DND-41 (cell line): ENCODE measurements around the gene PEX5L.

Source experiments
- EZH2 ChIP-seq: IDR thresholded peaks from 3 replicates; pipeline ENCODE4 v1.6.1; 2012; ENCODE audit warnings: borderline replicate concordance, low read depth, mild to moderate bottlenecking, moderate library complexity, low read length, inconsistent platforms; ENCODE audit not compliant: severe bottlenecking
- TF ChIP-seq, protein P1 (sequence below): IDR thresholded peaks from 2 replicates; pipeline ENCODE4 v1.5.1; 2012; ENCODE audit warnings: borderline replicate concordance, low read length, moderate library complexity, mild to moderate bottlenecking; ENCODE audit not compliant: poor library complexity, severe bottlenecking; ENCODE audit errors: extremely low read depth

DNA sequence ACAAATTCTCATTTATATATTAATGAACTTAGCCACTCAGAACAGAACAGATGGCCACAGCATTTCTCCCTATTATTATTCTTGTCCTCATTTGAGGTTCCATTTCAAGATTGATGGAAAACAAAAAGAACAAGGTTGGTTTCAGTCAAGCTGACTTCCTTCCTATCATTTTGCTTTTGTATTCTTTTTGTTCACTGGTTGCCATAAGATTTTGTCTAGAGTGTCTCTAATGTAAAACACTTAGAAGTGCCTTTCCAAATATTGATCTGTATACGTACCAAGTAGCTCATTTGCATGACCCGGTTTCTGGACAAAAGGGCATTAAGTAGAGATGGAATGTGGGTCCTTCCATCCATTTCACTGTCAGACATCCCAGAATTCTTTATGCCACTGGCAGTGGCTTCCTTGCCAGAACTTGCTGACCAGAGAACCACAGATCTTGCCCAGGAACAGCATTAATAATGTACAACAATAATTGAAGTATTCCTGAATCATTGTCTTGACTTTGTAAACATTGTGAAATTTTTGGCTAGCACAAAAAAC, 63.8 kb downstream of the PEX5L start:
- TF ChIP-seq, protein P1, sequence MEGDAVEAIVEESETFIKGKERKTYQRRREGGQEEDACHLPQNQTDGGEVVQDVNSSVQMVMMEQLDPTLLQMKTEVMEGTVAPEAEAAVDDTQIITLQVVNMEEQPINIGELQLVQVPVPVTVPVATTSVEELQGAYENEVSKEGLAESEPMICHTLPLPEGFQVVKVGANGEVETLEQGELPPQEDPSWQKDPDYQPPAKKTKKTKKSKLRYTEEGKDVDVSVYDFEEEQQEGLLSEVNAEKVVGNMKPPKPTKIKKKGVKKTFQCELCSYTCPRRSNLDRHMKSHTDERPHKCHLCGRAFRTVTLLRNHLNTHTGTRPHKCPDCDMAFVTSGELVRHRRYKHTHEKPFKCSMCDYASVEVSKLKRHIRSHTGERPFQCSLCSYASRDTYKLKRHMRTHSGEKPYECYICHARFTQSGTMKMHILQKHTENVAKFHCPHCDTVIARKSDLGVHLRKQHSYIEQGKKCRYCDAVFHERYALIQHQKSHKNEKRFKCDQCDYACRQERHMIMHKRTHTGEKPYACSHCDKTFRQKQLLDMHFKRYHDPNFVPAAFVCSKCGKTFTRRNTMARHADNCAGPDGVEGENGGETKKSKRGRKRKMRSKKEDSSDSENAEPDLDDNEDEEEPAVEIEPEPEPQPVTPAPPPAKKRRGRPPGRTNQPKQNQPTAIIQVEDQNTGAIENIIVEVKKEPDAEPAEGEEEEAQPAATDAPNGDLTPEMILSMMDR: no peak
- no peak for TF ChIP-seq EZH2
